Urothelium cell line (cell line): ENCODE results near the gene NACC2.
"Not testable (repeated sequence)": the region's sequence is repeated elsewhere in the genome, so short reads cannot be mapped to it uniquely, and the experiment has no call there.

Experiments used
- DNase-seq: peaks from one replicate; pipeline ENCODE4 v3.0.0; 2011; ENCODE audit warnings: low spot score, mixed read lengths
- FAIRE-seq: peaks from 2 replicates; lab custom pipeline; 2011; peaks lifted over from hg19 to GRCh38; lab: Jason Lieb, UNC

Gene NACC2

DNA sequence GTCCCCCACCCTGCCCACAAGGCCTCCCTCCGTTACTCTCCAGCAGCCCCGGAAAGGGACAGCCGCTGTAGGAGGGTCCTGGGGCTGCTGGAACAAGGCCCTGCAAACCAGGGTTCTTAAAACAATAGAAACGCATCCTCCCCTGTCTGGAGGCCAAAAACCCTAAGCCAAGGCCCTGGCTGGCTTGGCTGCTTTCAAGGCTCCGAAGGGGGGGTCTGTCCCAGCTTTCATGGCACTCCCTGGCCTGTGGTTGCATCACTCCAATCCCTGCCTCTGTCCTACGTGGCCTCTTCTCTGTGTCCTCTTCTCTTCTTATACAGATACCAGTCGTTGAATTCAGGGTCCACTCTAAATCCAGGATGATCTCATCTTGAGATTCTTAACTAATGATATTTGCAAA lies 126.5 kb downstream of the NACC2 start:
- no peak for DNase-seq
- FAIRE-seq, result no peak

- FAIRE-seq (no peak), DNase-seq (no peak)
Observed at GRCh38 chr9:135968083-135968476, 127.0 kb downstream of the NACC2 start.

DNA sequence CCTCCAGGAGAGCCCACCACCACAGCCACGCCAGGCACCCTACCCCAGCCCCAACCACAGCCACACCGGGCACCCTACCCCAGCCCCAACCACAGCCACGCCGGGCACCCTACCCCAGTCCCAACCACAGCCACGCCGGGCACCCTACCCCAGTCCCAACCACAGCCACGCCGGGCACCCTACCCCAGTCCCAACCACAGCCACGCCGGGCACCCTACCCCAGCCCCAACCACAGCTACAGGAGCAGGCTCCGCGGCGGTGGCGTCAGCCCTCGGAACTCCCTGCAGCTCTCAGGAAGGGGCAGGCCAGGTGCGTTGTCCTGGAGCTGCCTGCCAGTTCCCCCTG lies 128.2 kb downstream of the NACC2 start:
- FAIRE-seq, DNase-seq: not testable (repeated sequence)

- DNase-seq (no peak), FAIRE-seq (no peak)
Observed at GRCh38 chr9:135965124-135965756, 129.8 kb downstream of the NACC2 start.

DNA sequence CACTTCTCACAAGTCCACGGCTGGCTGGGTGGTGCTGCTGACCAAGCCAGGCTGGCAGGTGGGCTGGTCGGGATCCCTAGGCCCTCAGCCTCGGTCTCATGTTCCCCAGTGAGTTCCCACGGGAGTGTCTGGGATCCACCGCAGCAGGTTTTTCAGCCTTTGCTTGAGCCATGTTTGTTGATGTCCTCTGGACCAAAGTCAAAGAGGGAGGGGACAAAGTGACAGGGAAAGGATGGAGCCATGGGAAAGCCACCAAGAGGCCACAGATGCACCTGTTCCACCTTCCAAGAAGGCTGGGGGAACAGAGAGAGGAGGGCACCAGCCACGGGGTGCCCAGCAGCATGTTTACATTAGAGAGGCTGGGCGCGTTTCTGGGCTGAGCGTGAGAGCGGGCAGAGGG lies 131.2 kb downstream of the NACC2 start:
- FAIRE-seq, result no peak
- DNase-seq, result no peak

- DNase-seq, result no peak
- FAIRE-seq, result no peak
Observed at GRCh38 chr9:135963338-135963737, 131.8 kb downstream of the NACC2 start.

DNA sequence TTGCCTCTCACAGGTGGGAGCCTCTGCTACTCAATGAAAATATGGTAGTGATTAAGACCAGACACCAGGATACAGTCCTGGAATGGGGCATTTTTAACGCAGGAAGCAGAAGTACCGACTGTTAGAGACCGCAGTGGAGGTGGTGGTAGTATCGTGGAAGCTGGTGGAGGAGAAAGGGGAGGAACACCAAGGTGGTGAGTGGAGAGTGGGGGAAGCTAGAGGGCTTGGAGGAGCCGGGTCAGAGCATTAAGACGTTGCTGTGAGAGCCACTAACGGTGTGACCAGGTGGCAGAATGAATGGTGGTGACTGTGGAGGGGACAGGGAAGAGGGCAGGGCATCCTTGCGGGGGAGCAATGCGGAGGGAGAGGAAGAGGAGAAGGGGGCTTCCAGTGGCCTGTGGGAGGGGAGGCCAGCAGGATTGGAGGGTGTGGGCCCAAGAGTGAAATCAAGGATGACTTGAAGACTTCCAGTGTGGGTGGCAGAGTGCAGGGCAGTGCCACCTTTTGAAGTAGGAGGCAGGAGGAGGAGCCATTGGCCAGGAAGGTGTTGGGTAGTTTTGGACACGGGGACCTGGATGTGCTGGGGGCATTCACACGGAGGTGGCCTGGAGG lies 132.3 kb downstream of the NACC2 start:
- FAIRE-seq, result no peak
- no peak for DNase-seq

- DNase-seq, result no peak
- no peak for FAIRE-seq
Observed at GRCh38 chr9:135961811-135962695, 133.0 kb downstream of the NACC2 start.

DNA sequence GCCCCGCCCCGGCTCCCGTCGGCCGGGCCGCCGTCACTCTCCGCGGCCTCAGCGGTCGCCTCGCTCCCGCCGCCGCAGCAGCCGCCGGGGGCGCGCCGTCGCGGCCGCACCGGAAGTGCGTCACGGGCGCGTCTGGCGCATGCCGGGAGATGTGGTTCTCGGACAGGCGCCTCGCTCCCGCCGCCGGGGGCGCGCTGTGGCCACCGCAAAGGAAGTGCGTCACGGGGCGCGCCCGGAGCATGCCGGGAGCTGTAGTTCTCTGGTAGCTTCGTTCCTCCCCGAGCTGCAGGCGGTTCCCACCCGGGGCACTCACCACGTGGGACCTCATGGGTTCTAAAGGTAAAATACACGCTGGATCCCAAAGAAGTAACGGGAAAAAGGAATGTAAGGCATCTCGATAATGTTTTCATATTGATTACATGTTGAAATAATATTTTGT lies 133.8 kb downstream of the NACC2 start, which contains the start of gene UBAC1:
UBAC1 (minus strand) TSS at position 97 of the 439 bp plus-strand sequence. CDS start 211 bp downstream, outside the sequence.
- peak; percentile 99 for DNase-seq
- FAIRE-seq, result no peak

DNA sequence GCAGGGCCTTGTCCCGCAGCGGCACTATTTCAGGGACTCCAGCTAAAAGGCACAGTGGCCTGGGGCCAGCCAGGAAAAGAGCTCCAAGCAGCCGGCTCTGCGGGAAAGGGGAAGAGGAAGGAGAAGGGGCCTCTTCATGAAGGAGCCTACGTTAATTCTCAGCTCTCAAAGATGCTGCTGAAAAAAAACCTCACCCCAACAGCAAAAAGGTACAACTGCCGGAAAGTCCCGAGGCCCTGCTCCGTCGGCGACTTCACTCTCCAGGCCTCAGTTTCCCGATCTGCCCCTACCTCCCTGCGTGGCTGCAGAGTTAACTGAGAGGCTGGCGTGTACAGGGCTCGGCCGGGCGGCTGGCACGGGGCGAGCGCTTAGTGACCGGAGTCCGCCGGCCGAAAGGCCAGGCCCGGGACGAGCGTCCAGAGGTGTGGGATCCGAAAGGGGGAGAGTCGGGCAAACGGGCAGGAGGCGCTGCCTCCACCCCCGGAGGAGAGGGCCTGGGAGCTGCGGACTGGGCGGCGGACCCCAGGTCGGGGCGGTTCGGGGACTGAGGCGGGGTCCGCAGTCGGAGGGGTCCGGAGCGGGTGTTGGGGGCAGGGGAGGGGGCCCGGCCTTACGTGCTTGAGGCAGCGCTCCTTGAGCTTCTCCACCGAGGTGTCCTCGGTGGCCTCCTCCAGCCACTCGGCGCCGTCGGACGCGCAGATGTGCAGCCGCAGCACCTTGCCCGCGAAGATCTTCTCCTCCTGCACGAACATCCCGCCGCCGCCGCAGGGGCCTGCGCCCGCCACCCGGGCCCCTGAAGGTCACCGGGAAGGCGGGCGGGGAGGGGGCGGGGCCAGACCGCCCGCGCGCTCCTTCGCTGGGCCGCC lies 134.4 kb downstream of the NACC2 start:
- peak; percentile 25 for DNase-seq
- FAIRE-seq, result no peak

DNA sequence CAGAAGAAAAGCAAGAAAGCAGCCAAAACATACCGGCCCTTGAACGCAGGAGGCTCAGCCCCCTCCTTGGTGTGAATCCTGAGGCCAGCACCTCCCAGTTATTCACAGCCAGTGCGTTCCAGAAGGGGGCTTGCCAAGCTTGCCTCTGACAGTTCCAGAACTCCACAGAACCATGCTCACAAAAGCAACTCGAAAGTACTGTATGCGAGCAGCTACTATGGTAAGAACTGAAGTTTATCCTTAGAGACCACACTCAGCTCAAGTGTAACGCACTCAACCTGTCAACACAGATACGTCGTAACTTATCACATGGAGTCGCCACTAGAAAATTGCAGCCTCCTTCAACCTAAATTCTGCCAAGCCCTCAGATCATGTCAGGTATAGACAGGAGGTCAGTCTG lies 135.3 kb downstream of the NACC2 start:
- no peak for DNase-seq
- no peak for FAIRE-seq

- FAIRE-seq (no peak), DNase-seq (no peak)
Observed at GRCh38 chr9:135958485-135958884, 136.6 kb downstream of the NACC2 start.

GRCh38 chr9:135957431-135957830 lies 137.7 kb downstream of the NACC2 start:
- no peak for FAIRE-seq
- DNase-seq, result no peak

DNA sequence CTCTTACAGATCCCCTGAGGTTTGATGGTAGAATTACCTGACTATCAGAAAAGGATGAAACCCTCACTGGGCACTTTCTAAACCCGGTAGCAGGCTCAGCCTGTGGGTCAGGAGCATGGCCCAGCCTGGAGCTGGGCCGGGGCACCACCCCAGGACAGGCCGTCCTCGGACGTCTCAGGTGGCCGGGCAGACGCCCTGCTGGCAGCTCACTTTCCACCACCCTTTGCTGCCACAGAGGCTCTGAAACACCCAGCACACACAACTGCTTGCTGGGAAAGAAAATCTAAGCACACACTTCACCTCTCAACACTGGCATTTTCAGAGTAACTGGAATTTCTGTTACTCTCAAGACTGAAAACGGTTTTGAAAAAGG lies 138.3 kb downstream of the NACC2 start:
- DNase-seq, result no peak
- no peak for FAIRE-seq
